Esophagus muscularis mucosa (tissue), 4 donors: Measurements from ENCODE around the gene NFILZ. TPM values are rescaled to one million over a fixed set of nuclear protein-coding genes. Genes with fewer than 3 reads are reported as not detected.

Source experiments
- DNase-seq: peaks from one replicate; pipeline ENCODE4 v3.0.0-alpha.2; 2017; ENCODE audit errors: extremely low spot score
- H3K27ac ChIP-seq, 4 donors: fragments of 200-600 bp; sonication (generic); replicated peaks in 1 of 4; 1 replicate in 3 of 4; 2 replicates in 1 of 4; pipeline ENCODE4 v1.5.1; 2016 to 2019; ENCODE audit warnings: mild to moderate bottlenecking in 1 of 4
- H3K27me3 ChIP-seq, 4 donors: fragments of 200-600 bp; sonication (generic); one replicate each; pipeline versions ENCODE4 v1.5.1 to v1.6.0; 2016 to 2019
- H3K36me3 ChIP-seq, 4 donors: fragments of 200-600 bp; sonication (generic); one replicate each; pipeline ENCODE4 v1.5.1; 2016 to 2019
- H3K4me1 ChIP-seq, 4 donors: fragments of 200-600 bp; sonication (generic); one replicate each; pipeline ENCODE4 v1.5.1; 2016 to 2019
- H3K4me3 ChIP-seq, 4 donors: fragments of 200-600 bp; sonication (generic); 1 replicate in 2 of 4; 2 replicates in 2 of 4; pipeline ENCODE4 v1.5.1; 2016 to 2019; ENCODE audit warnings: mild to moderate bottlenecking in 4 of 4, moderate library complexity in 1 of 4
- H3K9me3 ChIP-seq, 4 donors: fragments of 200-600 bp; sonication (generic); 1 replicate in 3 of 4; 2 replicates in 1 of 4; pipeline ENCODE4 v1.5.1; 2016 to 2019
- CTCF ChIP-seq, 3 experiments: fragments of 200-600 bp in 2 of 3; fragments of 450-650 bp in 1 of 3; sonication (generic) in 2 of 3; IDR thresholded peaks; one replicate each; pipeline ENCODE4 v1.5.1; 2017 to 2019; ENCODE audit warnings: antibody characterized with exemption in 3 of 3, mild to moderate bottlenecking in 2 of 3, moderate library complexity in 1 of 3
- EP300 ChIP-seq: sonication (generic); formaldehyde crosslinking; IDR thresholded peaks from one replicate; pipeline ENCODE4 v1.6.1; 2017; ENCODE audit warnings: antibody characterized with exemption
- POLR2A ChIP-seq: fragments of 450-650 bp; IDR thresholded peaks from one replicate; pipeline ENCODE4 v1.6.1; 2017; ENCODE audit warnings: antibody characterized with exemption, moderate library complexity, mild to moderate bottlenecking, low read depth
- POLR2AphosphoS5 ChIP-seq, 2 donors: sonication (generic); formaldehyde crosslinking; IDR thresholded peaks; one replicate each; pipeline ENCODE4 v1.6.1; 2017; ENCODE audit warnings: antibody characterized with exemption in 2 of 2
- WGBS: methylation state at CpG from one replicate; pipeline ENCODE4 v1.1.5; 2018; 5-methylcytosine and 5-hydroxymethylcytosine counted together
- intact Hi-C: fragments of 100-400 bp; cut with DNase I; formaldehyde crosslinking; loops from one replicate; pipeline ENCODE4 v1.15.1; 2023
- total RNA-seq, 4 donors: library from RNA; depleted of rRNA; stranded (reverse); fragments of >200 nt; gene quantifications; one replicate each; pipeline versions ENCODE4 v1.1.0 to v1.2.1, GENCODE V29; 2016

The NFILZ gene
- total RNA-seq, 4 donors from 2014 or later, result not detected

DNA sequence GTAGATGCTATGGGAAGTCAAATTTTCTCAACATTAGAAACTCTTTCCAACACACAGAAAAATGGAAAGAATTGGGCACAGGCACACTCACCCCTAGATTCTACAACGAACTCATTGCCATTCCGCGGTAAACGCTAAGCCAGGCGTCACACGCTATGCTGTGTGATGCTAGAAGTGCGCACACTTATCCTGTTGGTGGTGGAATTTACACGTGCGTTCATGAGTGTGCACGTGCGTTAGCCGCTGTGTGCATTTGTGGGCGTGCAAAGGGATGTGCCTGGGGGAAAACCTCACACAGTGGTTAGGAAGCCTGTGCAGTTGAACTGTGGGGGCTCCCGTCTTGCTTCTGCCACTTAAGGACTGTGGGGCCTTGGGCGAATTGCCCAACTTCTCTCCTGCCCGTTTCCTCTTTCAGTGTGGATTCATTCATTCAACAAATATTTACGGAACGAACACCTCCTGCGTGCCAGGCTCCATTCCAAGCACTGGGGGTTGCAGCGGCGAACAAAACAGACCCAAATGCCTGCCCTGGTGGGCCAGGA, 7.7 kb downstream of the NFILZ start:
- DNase-seq, result no peak
- intact Hi-C loops, result no loop called here
- no peak overlapping the region for H3K27ac ChIP-seq
- H3K36me3 ChIP-seq, result no peaks in the 10 kb centered on the region
- no peak overlapping the region for H3K4me3 ChIP-seq
- 47% methylated on average over 21 of the region's 21 CpGs for WGBS
- peaks cover 0 to 19% (median 6%) of the 10 kb centered on the region in 4 donors for H3K4me1 ChIP-seq
- TF ChIP-seq CTCF (IDR thresholded peaks at IDR 0.05) (no peak), POLR2AphosphoS5 (IDR thresholded peaks at IDR 0.05) (no peak), POLR2A (no peak), EP300 (no peak)
- H3K27me3 ChIP-seq, result peaks cover 0 to 4% (median 0%) of the 10 kb centered on the region in 4 donors
- H3K9me3 ChIP-seq, result no peaks in the 10 kb centered on the region

GRCh38 chr19:8639821-8640401, 9.5 kb downstream of the NFILZ start:
- Histone ChIP-seq H3K9me3 (no peaks in the 10 kb centered on the region), H3K27me3 (peaks cover 0 to 4% (median 0%) of the 10 kb centered on the region in 4 donors), H3K4me1 (peaks cover 0 to 19% (median 6%) of the 10 kb centered on the region in 4 donors), H3K27ac (no peak overlapping the region), H3K4me3 (no peak overlapping the region), H3K36me3 (no peaks in the 10 kb centered on the region)
- DNase-seq, result no peak
- WGBS, result 42% methylated on average over 8 of the region's 8 CpGs
- no peak for TF ChIP-seq POLR2AphosphoS5 (IDR thresholded peaks at IDR 0.05)
- no peak for TF ChIP-seq CTCF (IDR thresholded peaks at IDR 0.05)
- no peak for TF ChIP-seq POLR2A
- no peak for TF ChIP-seq EP300
- intact Hi-C loops, result loop anchor here (5.0 kb wide), 1 partner anchor 58 kb away; no protein-coding TSS in a partner anchor

GRCh38 chr19:8640402-8641004, 10.1 kb downstream of the NFILZ start:
- peaks cover 0 to 19% (median 6%) of the 10 kb centered on the region in 4 donors for H3K4me1 ChIP-seq
- no peaks in the 10 kb centered on the region for H3K36me3 ChIP-seq
- H3K9me3 ChIP-seq, result no peaks in the 10 kb centered on the region
- TF ChIP-seq POLR2A (no peak), POLR2AphosphoS5 (IDR thresholded peaks at IDR 0.05) (no peak), CTCF (IDR thresholded peaks at IDR 0.05) (no peak), EP300 (no peak)
- H3K27me3 ChIP-seq, result peaks cover 0 to 4% (median 0%) of the 10 kb centered on the region in 4 donors
- 71% methylated on average over 11 of the region's 12 CpGs for WGBS
- intact Hi-C loops, result loop anchor here (5.0 kb wide), 1 partner anchor 58 kb away; no protein-coding TSS in a partner anchor
- no peak overlapping the region for H3K4me3 ChIP-seq
- peak overlapping the region in 1 of 4 donors; percentile 19 for H3K27ac ChIP-seq
- no peak for DNase-seq

GRCh38 chr19:8641221-8641907, 10.9 kb downstream of the NFILZ start:
- 47% methylated on average over 2 of the region's 2 CpGs for WGBS
- Histone ChIP-seq H3K4me1 (peaks cover 0 to 19% (median 6%) of the 10 kb centered on the region in 4 donors), H3K36me3 (no peaks in the 10 kb centered on the region)

More at GRCh38 chr19:8641221-8641907, 10.9 kb downstream of the NFILZ start:
- H3K27me3 ChIP-seq, result peaks cover 0 to 13% (median 0%) of the 10 kb centered on the region in 4 donors
- TF ChIP-seq POLR2AphosphoS5 (IDR thresholded peaks at IDR 0.05), result no peak
- intact Hi-C loops, result loop anchor here (5.0 kb wide), 1 partner anchor 59 kb away; no protein-coding TSS in a partner anchor
- H3K9me3 ChIP-seq, result no peaks in the 10 kb centered on the region
- DNase-seq, result no peak
- H3K4me3 ChIP-seq, result no peak overlapping the region
- H3K27ac ChIP-seq, result peak overlapping the region in 1 of 4 donors; percentile 19
